Activated CD8-positive, alpha-beta memory T cell treated with anti-CD3 and anti-CD28 coated beads, Interleukin-2, amount 50 U/mL, for 24 hours (primary cell): ENCODE data around the gene ACAD8.
"Not testable (repeated sequence)": the region's sequence is repeated elsewhere in the genome, so short reads cannot be mapped to it uniquely, and the experiment has no call there.

Experiments used
- DNase-seq: peaks from one replicate; pipeline ENCODE4 v3.0.0-alpha.2; 2020; ENCODE audit errors: extremely low read depth

Gene ACAD8

GRCh38 chr11:134240592-134240991, 12.8 kb upstream of the ACAD8 start:
- no peak for DNase-seq

- DNase-seq: no peak
These were observed 11.0 kb upstream of the ACAD8 start for GRCh38 chr11:134242376-134242775.

- no peak for DNase-seq
These were observed 9.5 kb upstream of the ACAD8 start for GRCh38 chr11:134243913-134244312.

GRCh38 chr11:134244593-134244992, 8.8 kb upstream of the ACAD8 start:
- no peak for DNase-seq

GRCh38 chr11:134245434-134245833, 7.9 kb upstream of the ACAD8 start:
- no peak for DNase-seq

GRCh38 chr11:134246100-134246499, 7.3 kb upstream of the ACAD8 start:
- DNase-seq: no peak

GRCh38 chr11:134246678-134247077, 6.7 kb upstream of the ACAD8 start:
- DNase-seq: no peak

GRCh38 chr11:134248910-134249480, 4.4 kb upstream of the ACAD8 start:
- DNase-seq: no peak

GRCh38 chr11:134250246-134250645, 3.1 kb upstream of the ACAD8 start:
- no peak for DNase-seq

GRCh38 chr11:134250675-134251074, 2.7 kb upstream of the ACAD8 start:
- DNase-seq: no peak

- no peak for DNase-seq
These were observed 801 bp upstream of the ACAD8 start for GRCh38 chr11:134252346-134253187.

- DNase-seq: no peak
These were observed 1.2 kb downstream of the ACAD8 start for GRCh38 chr11:134254433-134255183.

- not testable (repeated sequence) for DNase-seq
These were observed 1.8 kb downstream of the ACAD8 start for GRCh38 chr11:134255184-134255561.

GRCh38 chr11:134257101-134257500, 3.7 kb downstream of the ACAD8 start:
- DNase-seq: no peak

GRCh38 chr11:134258577-134258976, 5.2 kb downstream of the ACAD8 start:
- DNase-seq: no peak

GRCh38 chr11:134260503-134260902, 7.1 kb downstream of the ACAD8 start:
- DNase-seq: no peak

- no peak for DNase-seq
These were observed 7.6 kb downstream of the ACAD8 start for GRCh38 chr11:134260983-134261382.

GRCh38 chr11:134261626-134262488, 8.5 kb downstream of the ACAD8 start:
- DNase-seq: no peak

GRCh38 chr11:134264966-134265764, 11.8 kb downstream of the ACAD8 start:
- DNase-seq: no peak

GRCh38 chr11:134266440-134266839, 13.1 kb downstream of the ACAD8 start:
- no peak for DNase-seq

- DNase-seq: no peak
These were observed 13.5 kb downstream of the ACAD8 start for GRCh38 chr11:134266841-134267251.
